Measurements from ENCODE around the gene TMC6. TPM values are rescaled to one million over a fixed set of nuclear protein-coding genes. Genes with fewer than 3 reads are reported as not detected.

TMC6 gene
- total RNA-seq, 2 experiments from 2014 or later = 209 to 213 TPM

DNA sequence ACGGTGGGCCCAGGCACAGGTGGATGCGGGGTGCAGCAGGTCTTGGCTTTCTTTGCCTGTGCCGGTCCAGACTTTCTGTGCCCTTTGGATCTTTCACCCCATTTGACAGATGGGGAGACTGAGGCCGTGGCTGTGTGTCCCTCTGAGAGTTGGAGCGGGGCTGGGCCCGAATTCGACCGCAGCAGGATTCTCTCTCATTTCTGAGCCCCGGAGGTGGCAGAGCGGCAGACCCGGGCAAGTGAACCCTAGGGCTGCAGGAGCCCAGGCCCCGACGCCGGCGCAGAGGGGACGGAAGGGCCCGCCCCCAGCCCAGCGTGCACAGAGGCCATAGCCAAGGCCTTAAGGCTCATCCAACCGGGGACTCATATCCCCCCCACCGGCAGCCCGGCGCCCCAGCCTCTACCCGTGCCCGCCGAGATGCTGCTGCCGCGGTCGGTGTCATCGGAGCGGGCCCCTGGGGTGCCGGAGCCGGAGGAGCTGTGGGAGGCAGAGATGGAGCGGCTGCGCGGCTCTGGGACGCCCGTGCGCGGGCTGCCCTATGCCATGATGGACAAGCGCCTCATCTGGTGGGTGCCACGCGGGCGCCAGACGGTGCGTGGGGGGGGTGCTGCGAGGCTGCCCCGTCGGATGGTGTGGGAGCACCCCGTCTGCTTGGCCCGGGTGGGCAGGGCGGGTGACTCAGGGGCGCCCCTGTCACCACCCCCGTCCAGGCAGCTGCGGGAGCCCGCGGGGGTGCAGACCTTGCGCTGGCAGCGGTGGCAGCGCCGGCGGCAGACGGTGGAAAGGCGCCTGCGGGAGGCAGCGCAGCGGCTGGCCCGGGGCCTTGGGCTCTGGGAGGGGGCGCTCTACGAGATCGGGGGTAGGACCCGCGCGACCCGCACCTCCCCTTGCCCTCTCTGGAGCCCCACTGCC lies 2.9 kb upstream of the TMC6 start:
- ChIA-PET POLR2A (interaction anchor here (1.0 to 19.2 kb wide), 9 partner anchors 5 to 252 kb away, joined by 3 to 335 read pairs (median 4); partner anchors contain the start of genes C17orf99, TMC6 and TMC8), CTCF (interaction anchor here (0.7 to 3.3 kb wide), 3 partner anchors 11 to 120 kb away, joined by 3 to 10 read pairs (median 5); no protein-coding TSS in a partner anchor)
- DNase-seq = peak; percentile 79
- Mint-ChIP-seq H3K4me3 (peak overlapping the region; percentile 78), H3K9me3 (no peaks in the 10 kb centered on the region), H3K27me3 (no peaks in the 10 kb centered on the region), H3K27ac (peak overlapping the region; percentile 97), H3K36me3 (ENCODE audit: low read depth) (peaks cover 56% of the 10 kb centered on the region), H3K4me1 (ENCODE audit: low read depth) (peaks cover 50% of the 10 kb centered on the region)
- ATAC-seq = peak; percentile 6
- intact Hi-C loops (cut with micrococcal nuclease) = no loop called here
- TF ChIP-seq, protein P1, sequence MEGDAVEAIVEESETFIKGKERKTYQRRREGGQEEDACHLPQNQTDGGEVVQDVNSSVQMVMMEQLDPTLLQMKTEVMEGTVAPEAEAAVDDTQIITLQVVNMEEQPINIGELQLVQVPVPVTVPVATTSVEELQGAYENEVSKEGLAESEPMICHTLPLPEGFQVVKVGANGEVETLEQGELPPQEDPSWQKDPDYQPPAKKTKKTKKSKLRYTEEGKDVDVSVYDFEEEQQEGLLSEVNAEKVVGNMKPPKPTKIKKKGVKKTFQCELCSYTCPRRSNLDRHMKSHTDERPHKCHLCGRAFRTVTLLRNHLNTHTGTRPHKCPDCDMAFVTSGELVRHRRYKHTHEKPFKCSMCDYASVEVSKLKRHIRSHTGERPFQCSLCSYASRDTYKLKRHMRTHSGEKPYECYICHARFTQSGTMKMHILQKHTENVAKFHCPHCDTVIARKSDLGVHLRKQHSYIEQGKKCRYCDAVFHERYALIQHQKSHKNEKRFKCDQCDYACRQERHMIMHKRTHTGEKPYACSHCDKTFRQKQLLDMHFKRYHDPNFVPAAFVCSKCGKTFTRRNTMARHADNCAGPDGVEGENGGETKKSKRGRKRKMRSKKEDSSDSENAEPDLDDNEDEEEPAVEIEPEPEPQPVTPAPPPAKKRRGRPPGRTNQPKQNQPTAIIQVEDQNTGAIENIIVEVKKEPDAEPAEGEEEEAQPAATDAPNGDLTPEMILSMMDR (IDR thresholded peaks at IDR 0.05) = no peak

DNA sequence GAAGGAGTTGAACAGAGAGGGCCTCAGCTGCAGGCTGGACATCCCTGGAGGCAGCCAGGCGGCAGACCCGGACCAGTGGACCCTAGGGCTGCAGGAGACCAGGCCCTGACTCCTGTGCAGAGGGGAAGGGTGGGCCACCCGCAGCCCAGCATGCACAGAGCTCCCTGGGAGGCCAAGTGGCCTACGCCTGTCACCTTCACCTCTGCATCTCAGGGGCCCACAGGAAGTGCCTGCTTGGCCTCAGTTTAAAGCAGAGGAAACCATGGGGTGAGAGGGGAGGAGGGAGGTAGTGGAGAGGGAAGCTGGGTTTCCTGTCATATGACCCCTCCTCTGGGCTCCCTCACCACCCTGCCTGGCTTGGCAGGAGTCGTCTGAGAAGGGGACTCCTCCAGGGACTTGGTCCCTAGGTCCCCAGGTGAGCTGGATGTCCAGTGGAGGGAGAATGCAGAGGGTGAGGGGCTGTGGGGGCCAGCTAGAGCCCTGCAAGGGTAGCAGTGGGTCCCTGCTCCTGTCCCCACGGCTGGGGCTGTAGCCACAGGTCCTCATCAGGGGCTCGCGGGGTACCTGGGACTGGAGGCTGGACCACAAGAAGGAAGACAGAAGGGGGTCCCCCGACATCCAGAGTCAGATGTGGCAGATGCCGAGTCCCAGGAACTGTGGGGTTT lies 2.0 kb upstream of the TMC6 start, which contains the start of gene TMC8:
TSS of gene TMC8 (plus strand) at position 335 of the 665 bp plus-strand sequence. CDS start 818 bp downstream, outside the sequence.
- intact Hi-C loops (cut with micrococcal nuclease) = no loop called here
- TF ChIP-seq, protein P1 (IDR thresholded peaks at IDR 0.05) = no peak
- ChIA-PET POLR2A (interaction anchor here (1.0 to 19.2 kb wide), 9 partner anchors 4 to 253 kb away, joined by 3 to 335 read pairs (median 5); partner anchors contain the start of genes C17orf99, TMC6, TMC8 and TNRC6C), CTCF (interaction anchor here (1.3 to 3.6 kb wide), 3 partner anchors 18 to 121 kb away, joined by 5 to 20 read pairs (median 10); no protein-coding TSS in a partner anchor)
- H3K4me3 Mint-ChIP-seq = peak within 1 kb of the TSS; percentile 78
- H3K27ac Mint-ChIP-seq = peak within 1 kb of the TSS; percentile 97
- peak; percentile 53 for ATAC-seq
- no peaks in the 10 kb centered on the region for H3K9me3 Mint-ChIP-seq
- peaks cover 46% of the 10 kb centered on the region for H3K4me1 Mint-ChIP-seq (ENCODE audit: low read depth)
- peak; percentile 92 for DNase-seq
- H3K27me3 Mint-ChIP-seq = no peaks in the 10 kb centered on the region
- peaks cover 52% of the 10 kb centered on the region for H3K36me3 Mint-ChIP-seq (ENCODE audit: low read depth)

DNA sequence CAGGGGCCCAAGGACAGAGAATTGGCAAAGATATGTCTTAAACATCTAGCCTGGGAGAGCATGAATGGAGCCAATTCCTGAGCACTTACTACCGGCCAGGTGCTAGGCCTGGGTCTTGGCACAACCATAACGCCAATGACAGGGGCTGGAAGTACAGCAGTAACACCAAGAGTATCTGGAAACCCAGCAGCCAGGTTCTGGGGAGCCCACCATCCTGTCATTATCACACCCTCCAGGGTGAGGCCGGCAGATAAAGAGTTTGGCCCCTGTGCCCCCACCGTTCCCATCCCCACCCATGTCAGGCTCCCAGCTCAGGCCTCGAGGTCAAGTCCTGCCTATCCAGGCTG lies 1.5 kb upstream of the TMC6 start:
- H3K4me1 Mint-ChIP-seq (ENCODE audit: low read depth) = peaks cover 42% of the 10 kb centered on the region
- H3K9me3 Mint-ChIP-seq = no peaks in the 10 kb centered on the region
- no peaks in the 10 kb centered on the region for H3K27me3 Mint-ChIP-seq
- TF ChIP-seq, protein P1 (IDR thresholded peaks at IDR 0.05) = no peak
- ATAC-seq (no peak), DNase-seq (peak; percentile 45)
- H3K27ac Mint-ChIP-seq = peak overlapping the region; percentile 97
- intact Hi-C loops (cut with micrococcal nuclease) = no loop called here
- ChIA-PET POLR2A (interaction anchor here (1.0 to 19.2 kb wide), 9 partner anchors 3 to 254 kb away, joined by 3 to 335 read pairs (median 5); partner anchors contain the start of genes C17orf99, TMC6, TMC8 and TNRC6C), CTCF (interaction anchor here (1.3 to 3.6 kb wide), 3 partner anchors 17 to 121 kb away, joined by 5 to 20 read pairs (median 10); no protein-coding TSS in a partner anchor)
- peak overlapping the region; percentile 78 for H3K4me3 Mint-ChIP-seq
- peaks cover 50% of the 10 kb centered on the region for H3K36me3 Mint-ChIP-seq (ENCODE audit: low read depth)

DNA sequence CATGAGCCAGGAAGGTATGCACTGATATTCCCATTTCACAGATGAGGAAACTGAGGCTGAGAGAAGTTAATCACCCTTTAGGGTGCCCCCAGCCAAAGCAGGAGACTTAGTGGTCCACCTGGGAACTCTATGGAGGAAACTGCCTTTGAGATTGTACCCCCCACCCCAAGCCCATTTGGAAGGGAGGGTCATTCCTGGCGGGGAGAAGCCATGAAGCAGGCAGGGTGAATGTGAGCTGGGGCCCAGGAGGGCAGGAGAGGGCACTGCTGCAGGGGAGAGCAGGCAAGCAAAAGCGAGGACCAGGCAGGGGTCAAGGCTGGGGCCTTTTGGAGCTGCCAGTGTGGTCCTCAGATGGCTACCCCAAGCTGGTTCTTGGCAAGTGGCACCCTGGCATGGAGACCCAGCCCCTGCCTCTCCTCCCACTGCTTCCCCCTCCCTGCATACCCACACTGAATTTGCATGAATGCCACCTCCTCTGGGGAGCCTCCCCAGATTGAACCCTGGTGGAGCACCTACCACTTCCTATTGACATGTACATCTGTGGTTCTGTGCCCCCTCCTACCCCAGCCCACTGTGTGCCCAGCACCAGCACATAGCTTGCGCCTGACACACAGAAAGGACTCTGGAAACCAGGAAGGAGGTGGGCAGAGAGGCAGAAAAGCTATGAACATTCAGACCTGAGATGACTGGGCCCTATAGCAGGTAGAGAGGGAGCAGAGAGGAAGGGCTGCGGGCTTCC lies 965 bp upstream of the TMC6 start:
- POLR2A ChIA-PET = interaction anchor here (0.6 to 19.2 kb wide), 8 partner anchors 3 to 124 kb away, joined by 3 to 335 read pairs (median 4); partner anchors contain the start of genes C17orf99, TMC6 and TMC8
- Mint-ChIP-seq H3K4me1 (ENCODE audit: low read depth) (peaks cover 38% of the 10 kb centered on the region), H3K36me3 (ENCODE audit: low read depth) (peaks cover 48% of the 10 kb centered on the region), H3K27ac (peak overlapping the region; percentile 97), H3K27me3 (no peaks in the 10 kb centered on the region), H3K9me3 (no peaks in the 10 kb centered on the region), H3K4me3 (peak overlapping the region; percentile 78)
- intact Hi-C loops (cut with micrococcal nuclease) = no loop called here
- CTCF ChIA-PET = interaction anchor here (1.3 to 3.6 kb wide), 3 partner anchors 17 to 122 kb away, joined by 5 to 20 read pairs (median 10); no protein-coding TSS in a partner anchor
- ATAC-seq (no peak), DNase-seq (peak; percentile 79)
- TF ChIP-seq, protein P1 (IDR thresholded peaks at IDR 0.05) = no peak
